Choroid plexus epithelial cell (primary cell): Measurements from ENCODE around the gene HGS.

Experiments used
- DNase-seq: peaks from one replicate; pipeline ENCODE4 v3.0.0-alpha.2; 2010; ENCODE audit warnings: low read depth
- H3K4me3 ChIP-seq: 2 replicates; pipeline ENCODE4 v1.5.1; 2011; ENCODE audit warnings: low read depth, mild to moderate bottlenecking, control low read depth, low read length, moderate library complexity
- TF ChIP-seq, protein P1 (sequence below): conservative IDR thresholded peaks from 2 replicates; pipeline ENCODE4 v1.5.1; 2011; ENCODE audit warnings: low read depth, mild to moderate bottlenecking, control low read depth, inconsistent platforms, low read length, moderate library complexity

The HGS gene

DNA sequence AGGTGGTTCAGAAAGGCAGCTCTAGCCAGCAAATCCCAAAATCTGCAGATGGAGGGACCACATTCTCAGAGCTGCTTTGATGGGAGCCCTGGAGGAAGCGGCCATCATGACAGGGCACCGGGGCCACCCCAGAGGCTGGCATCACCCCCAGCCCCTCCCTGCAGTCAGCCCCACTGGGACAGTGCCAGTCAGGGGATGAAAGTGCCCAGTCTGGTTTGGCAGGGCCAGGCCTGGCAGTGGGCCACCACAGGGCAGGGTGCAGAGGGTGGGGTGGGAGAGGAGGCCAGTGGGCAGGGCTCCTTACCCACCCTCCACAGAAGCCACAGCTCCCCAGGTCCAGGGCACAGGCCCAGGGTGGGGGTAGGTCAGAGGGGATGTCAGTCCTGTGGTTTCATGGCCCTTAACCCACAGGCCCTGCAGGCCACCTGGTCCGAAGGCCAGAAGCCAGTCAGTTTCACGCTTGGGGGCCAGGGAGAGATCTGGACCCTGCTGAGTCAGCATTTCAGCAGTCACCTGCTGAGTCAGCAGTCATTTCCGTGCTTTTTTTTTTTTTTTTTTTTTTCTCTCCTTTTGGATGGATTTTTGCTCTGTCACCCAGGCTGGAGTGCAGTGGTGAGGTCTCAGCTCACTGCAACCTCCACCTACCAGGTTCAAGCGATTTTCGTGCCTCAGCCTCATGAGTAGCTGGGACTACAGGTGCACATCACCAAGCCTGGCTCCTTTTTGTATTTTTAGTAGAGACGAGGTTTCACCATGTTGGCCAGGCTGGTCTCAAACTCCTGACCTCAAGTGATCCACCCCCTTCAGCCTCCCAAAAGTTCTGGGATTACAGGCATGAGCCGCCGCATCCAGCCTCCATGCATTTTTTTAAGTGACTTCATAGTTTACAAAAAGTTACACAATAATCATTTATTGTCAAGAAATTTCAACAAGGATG lies 38.6 kb downstream of the HGS start:
- no peak overlapping the region for H3K4me3 ChIP-seq
- TF ChIP-seq, protein P1, sequence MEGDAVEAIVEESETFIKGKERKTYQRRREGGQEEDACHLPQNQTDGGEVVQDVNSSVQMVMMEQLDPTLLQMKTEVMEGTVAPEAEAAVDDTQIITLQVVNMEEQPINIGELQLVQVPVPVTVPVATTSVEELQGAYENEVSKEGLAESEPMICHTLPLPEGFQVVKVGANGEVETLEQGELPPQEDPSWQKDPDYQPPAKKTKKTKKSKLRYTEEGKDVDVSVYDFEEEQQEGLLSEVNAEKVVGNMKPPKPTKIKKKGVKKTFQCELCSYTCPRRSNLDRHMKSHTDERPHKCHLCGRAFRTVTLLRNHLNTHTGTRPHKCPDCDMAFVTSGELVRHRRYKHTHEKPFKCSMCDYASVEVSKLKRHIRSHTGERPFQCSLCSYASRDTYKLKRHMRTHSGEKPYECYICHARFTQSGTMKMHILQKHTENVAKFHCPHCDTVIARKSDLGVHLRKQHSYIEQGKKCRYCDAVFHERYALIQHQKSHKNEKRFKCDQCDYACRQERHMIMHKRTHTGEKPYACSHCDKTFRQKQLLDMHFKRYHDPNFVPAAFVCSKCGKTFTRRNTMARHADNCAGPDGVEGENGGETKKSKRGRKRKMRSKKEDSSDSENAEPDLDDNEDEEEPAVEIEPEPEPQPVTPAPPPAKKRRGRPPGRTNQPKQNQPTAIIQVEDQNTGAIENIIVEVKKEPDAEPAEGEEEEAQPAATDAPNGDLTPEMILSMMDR = no peak
- DNase-seq = peak; percentile 23

- DNase-seq = no peak
- H3K4me3 ChIP-seq = no peak overlapping the region
- TF ChIP-seq, protein P1 = no peak
Measured at GRCh38 chr17:81723651-81724209, 39.9 kb downstream of the HGS start.

DNA sequence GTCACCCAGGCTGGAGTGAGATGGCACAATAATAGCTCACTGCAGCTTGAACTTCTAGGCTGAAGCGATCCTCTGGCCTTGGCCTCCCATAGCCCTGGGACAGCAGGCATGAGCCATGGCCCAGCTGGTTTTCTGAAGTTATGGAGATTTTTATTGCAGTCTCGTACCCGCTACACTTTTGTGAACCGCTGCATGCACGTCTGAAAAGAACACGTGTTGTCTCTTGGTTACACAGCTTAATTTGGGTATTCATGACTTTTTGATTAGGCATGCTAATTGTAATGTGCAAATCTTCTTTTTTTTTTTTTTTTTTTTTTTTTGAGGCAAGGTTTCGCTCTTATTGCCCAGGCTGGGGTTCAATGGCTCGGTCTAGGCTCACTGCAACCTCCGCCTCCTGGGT lies 41.6 kb downstream of the HGS start:
- TF ChIP-seq, protein P1 = no peak
- no peak for DNase-seq
- H3K4me3 ChIP-seq = no peak overlapping the region

DNA sequence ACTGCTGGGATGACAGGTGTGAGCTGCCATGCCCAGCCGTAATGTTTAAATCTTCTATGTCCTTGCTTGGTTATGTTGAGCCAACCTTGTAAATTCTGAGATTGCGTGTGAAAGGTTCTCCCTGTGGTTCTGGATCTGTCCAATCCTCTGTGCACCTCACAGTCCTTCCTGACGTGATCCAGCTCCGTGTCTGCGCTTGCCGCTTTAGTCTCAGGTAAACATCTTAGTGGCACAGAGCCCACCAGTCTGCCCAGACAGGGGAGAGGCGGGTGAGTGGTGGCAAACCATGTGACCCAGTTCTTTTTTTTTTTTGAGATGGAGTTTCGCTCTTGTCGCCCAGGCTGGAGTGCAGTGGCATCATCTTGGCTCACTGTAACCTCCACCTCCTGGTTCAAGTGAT lies 42.2 kb downstream of the HGS start:
- no peak for DNase-seq
- no peak overlapping the region for H3K4me3 ChIP-seq
- TF ChIP-seq, protein P1 = no peak

- no peak for DNase-seq
- TF ChIP-seq, protein P1 = no peak
- no peak overlapping the region for H3K4me3 ChIP-seq
Measured at GRCh38 chr17:81727324-81728031, 43.7 kb downstream of the HGS start.

DNA sequence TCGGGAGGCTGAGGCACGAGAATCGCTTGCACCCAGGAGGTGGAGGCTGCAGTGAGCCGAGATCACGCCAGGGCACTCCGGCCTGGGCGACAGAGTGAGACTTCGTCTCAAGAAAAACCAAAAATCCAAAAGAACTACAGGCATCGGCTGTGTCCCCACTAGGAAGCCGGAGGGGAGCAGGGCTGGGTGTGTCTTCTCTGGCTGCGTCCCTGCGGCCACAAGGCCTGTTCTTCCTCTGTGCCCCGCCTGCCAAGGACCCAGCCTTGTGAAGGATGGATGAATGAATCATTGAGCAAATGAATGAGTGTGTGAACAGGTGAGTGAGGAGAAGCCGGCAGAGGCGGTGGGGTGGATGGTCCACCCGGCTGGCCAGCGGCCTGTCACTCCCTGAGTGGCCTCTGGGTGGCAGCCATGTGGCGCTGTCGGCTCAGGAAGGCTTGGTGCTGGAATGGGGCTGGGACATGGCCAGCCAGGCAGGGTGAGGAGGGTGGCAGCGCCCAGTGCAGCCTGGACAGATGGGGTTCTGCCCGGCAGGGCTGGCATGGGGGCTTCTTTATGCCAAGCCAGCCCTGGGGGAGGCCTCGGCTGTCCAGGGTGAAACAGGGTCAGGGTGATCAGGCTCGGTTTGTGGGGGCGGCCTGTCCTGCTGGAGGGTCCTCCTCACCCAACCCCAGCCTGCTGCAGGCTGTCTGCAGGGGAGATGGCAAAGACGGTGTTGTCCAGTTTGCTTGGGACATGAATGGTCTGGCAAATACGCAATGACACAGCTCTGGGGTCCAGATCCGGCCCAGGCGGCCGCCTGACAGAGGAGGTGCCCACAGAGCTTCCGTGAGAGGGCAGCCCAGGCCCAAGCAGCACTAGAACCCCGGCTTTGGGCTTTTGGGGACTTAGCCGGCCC lies 49.9 kb downstream of the HGS start:
- no peak overlapping the region for H3K4me3 ChIP-seq
- DNase-seq = peak; percentile 71
- TF ChIP-seq, protein P1 = peak; percentile 85
